ENCODE results near the gene DLEC1.

The DLEC1 gene

GRCh38 chr3:38020342-38020726 lies 18.7 kb upstream of the DLEC1 start:
- ChIA-PET CTCF (interaction anchor here (1.0 to 1.3 kb wide), 4 partner anchors 9 to 89 kb away, joined by 3 to 5 read pairs (median 3); no protein-coding TSS in a partner anchor), POLR2A (no interaction called here)
- TF ChIP-seq CTCF (IDR thresholded peaks at IDR 0.05; ENCODE audit: control extremely low read depth, extremely low read depth, low read depth, missing control alignments), result no peak
- no peak for DNase-seq (ENCODE audit: extremely low spot score)

GRCh38 chr3:38021196-38021595 lies 17.8 kb upstream of the DLEC1 start:
- CTCF ChIA-PET, result interaction anchor here (1.0 to 1.2 kb wide), 3 partner anchors 10 to 19 kb away, joined by 3 read pairs; no protein-coding TSS in a partner anchor
- POLR2A ChIA-PET, result no interaction called here
- no peak for TF ChIP-seq CTCF (IDR thresholded peaks at IDR 0.05; ENCODE audit: control extremely low read depth, extremely low read depth, low read depth, missing control alignments)
- DNase-seq (ENCODE audit: extremely low spot score), result no peak

- ChIA-PET POLR2A (no interaction called here), CTCF (interaction anchor here (0.9 kb wide), 1 partner anchor 47 kb away, joined by 3 read pairs; no protein-coding TSS in a partner anchor)
- no peak for TF ChIP-seq CTCF (IDR thresholded peaks at IDR 0.05; ENCODE audit: control extremely low read depth, extremely low read depth, low read depth, missing control alignments)
- no peak for DNase-seq (ENCODE audit: extremely low spot score)
Observed at GRCh38 chr3:38022301-38022700, 16.7 kb upstream of the DLEC1 start.

- ChIA-PET POLR2A (no interaction called here), CTCF (no interaction called here)
- TF ChIP-seq CTCF (IDR thresholded peaks at IDR 0.05; ENCODE audit: control extremely low read depth, extremely low read depth, low read depth, missing control alignments), result no peak
- DNase-seq (ENCODE audit: extremely low spot score), result no peak
Observed at GRCh38 chr3:38022896-38023709, 15.9 kb upstream of the DLEC1 start.

DNA sequence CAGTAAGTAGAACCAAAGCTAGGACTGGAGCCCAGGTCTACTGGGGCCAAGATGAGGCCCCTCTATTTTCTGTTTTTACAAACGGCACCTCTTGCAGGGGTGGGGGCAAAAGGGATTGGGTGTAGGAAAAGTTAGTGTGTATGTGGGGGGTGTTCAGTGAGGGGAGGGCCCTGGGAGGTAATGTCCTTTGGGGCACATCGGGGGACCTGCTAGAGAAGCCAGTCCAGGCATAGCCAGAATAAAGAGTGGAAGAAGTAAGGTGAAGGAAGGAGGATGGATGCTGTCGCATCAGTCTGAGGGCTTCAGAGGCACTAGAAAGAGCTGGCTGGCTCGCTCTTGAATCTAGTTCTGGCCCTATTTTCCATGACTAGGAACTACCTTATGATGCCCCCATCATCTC lies 12.2 kb upstream of the DLEC1 start:
- POLR2A ChIA-PET, result no interaction called here
- TF ChIP-seq CTCF (IDR thresholded peaks at IDR 0.05; ENCODE audit: control extremely low read depth, extremely low read depth, low read depth, missing control alignments), result no peak
- no peak for DNase-seq (ENCODE audit: extremely low spot score)
- CTCF ChIA-PET, result interaction anchor here (1.0 to 1.7 kb wide), 2 partner anchors 23 to 122 kb away, joined by 3 to 8 read pairs; no protein-coding TSS in a partner anchor

GRCh38 chr3:38027466-38028465 lies 11.2 kb upstream of the DLEC1 start:
- TF ChIP-seq CTCF (IDR thresholded peaks at IDR 0.05; ENCODE audit: control extremely low read depth, extremely low read depth, low read depth, missing control alignments), result no peak
- ChIA-PET POLR2A (no interaction called here), CTCF (interaction anchor here (1.7 kb wide), 1 partner anchor 24 kb away, joined by 8 read pairs; no protein-coding TSS in a partner anchor)
- no peak for DNase-seq (ENCODE audit: extremely low spot score)

Measured in GM10248 (cell line).